Measurements from ENCODE around the gene PEDS1. TPM values are rescaled to one million over a fixed set of nuclear protein-coding genes. Genes with fewer than 3 reads are reported as not detected.

PEDS1 gene
- total RNA-seq, 2 experiments from 2014 or later, result 22.1 to 24.5 TPM

GRCh38 chr20:50194422-50194830 lies 40.9 kb upstream of the PEDS1 start:
- ATAC-seq (ENCODE audit: low read depth) (no peak), DNase-seq (no peak)
- Mint-ChIP-seq H3K4me1 (peaks cover 22% of the 10 kb centered on the region), H3K27me3 (no peaks in the 10 kb centered on the region), H3K27ac (peak overlapping the region; percentile 13), H3K4me3 (no peak overlapping the region), H3K9me3 (no peaks in the 10 kb centered on the region), H3K36me3 (peaks cover 20% of the 10 kb centered on the region)
- POLR2A ChIA-PET, result no interaction called here

DNA sequence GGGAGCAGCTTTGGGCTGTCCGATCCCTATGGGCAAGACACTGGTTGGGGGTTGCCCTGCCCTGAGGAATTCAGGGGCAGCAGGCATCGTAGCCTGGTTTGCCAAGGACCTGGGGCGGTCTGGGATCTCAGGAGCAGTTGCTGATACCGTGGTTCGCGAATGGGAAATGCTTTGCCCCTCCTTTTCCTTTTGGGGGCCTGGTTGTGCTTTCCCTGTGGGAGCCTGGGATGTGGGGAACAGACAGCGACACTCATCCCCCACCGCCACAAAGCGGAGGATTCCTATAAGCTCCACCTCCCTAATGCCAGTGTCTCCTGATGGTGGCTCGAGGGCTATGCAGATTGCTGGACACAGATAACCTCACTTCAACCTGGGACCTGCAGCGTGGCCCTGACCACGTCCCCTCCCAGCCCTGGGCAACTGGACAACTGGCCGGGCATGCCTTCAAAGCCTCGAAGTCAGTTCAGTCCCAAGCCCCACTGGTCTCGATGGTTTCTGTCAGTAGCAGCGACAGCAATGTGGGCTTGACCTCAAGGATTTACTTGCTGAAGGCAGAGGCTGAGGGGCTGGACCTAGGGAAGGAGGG lies 40.4 kb upstream of the PEDS1 start:
- Mint-ChIP-seq H3K9me3 (no peaks in the 10 kb centered on the region), H3K4me3 (peak overlapping the region; percentile 92), H3K36me3 (peaks cover 20% of the 10 kb centered on the region), H3K4me1 (peaks cover 22% of the 10 kb centered on the region), H3K27ac (peak overlapping the region; percentile 96), H3K27me3 (no peaks in the 10 kb centered on the region)
- POLR2A ChIA-PET, result no interaction called here
- ATAC-seq (ENCODE audit: low read depth) (no peak), DNase-seq (no peak)

DNA sequence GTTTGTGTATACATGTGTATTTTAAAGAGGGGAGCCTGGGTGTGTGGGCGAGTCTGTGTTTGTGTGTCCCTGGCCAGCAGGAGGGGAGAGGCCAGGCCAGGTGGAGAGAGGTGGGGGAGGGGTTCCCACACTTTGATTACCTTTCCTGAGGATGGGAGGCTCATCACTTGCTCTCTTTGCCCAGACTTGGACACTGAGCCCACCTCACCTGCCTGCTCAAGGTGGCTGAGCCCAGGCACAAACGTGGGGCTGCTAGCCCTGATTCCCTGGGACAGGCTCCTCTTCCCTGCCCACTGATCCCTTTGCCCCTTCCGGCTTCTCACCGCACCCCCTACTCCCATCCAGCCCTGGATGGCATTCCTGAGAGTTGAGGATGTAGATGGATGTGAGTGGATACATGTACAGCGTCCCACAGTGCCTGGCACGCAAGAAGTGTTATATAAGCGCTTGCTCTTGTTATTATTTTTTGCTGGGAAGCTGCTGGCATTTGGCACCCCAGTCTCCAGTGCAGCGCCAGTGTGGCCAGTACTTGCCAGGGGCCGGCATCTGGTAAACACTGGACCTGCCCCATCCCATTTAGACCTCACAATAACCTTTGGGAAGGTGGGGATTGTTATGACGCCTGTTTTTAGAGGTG lies 39.8 kb upstream of the PEDS1 start:
- Mint-ChIP-seq H3K9me3 (no peaks in the 10 kb centered on the region), H3K27me3 (no peaks in the 10 kb centered on the region), H3K4me1 (peaks cover 22% of the 10 kb centered on the region), H3K4me3 (peak overlapping the region; percentile 92), H3K27ac (peak overlapping the region; percentile 96), H3K36me3 (peaks cover 20% of the 10 kb centered on the region)
- DNase-seq, result no peak
- POLR2A ChIA-PET, result no interaction called here
- ATAC-seq (ENCODE audit: low read depth), result no peak

DNA sequence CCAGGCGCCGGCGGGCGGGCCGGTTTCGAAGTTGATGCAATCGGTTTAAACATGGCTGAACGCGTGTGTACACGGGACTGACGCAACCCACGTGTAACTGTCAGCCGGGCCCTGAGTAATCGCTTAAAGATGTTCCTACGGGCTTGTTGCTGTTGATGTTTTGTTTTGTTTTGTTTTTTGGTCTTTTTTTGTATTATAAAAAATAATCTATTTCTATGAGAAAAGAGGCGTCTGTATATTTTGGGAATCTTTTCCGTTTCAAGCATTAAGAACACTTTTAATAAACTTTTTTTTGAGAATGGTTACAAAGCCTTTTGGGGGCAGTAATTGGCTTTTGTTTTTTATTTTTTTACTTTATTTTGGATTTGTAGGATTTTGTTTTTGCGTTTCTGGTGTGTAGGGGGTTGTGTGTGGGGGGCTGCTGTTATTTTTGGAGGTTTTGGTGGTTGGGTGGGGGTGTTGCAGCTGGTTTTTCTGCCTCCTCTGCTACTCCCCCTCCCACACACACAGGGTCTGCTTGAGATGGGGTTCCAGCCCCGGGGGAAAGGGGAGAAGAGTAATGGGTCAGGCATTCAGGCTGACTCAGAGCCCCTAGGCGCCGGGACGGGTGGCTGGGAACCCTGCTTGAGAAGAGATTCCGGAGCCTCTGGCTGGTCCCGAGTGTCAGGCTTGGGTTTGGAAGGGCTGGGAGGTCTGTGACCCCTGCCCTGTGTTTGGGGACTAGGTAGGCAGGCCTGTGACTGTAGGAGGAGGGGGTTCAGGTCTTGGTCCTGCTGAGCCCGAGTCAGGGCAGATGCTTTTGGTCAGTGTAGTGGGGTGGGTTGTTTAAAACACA lies 39.1 kb upstream of the PEDS1 start:
- DNase-seq (peak; percentile 81), ATAC-seq (ENCODE audit: low read depth) (peak; percentile 38)
- POLR2A ChIA-PET, result interaction anchor here (0.5 to 2.2 kb wide), 10 partner anchors 10 to 1005 kb away, joined by 3 to 15 read pairs (median 4); partner anchors contain the start of genes PTPN1 and STAU1
- Mint-ChIP-seq H3K27ac (peak overlapping the region; percentile 96), H3K9me3 (no peaks in the 10 kb centered on the region), H3K27me3 (no peaks in the 10 kb centered on the region), H3K36me3 (peaks cover 20% of the 10 kb centered on the region), H3K4me3 (peak overlapping the region; percentile 92), H3K4me1 (peaks cover 22% of the 10 kb centered on the region)

GRCh38 chr20:50191544-50192363 lies 38.2 kb upstream of the PEDS1 start:
- Mint-ChIP-seq H3K27ac (peak overlapping the region; percentile 96), H3K27me3 (no peaks in the 10 kb centered on the region), H3K36me3 (peaks cover 17% of the 10 kb centered on the region), H3K4me3 (peak overlapping the region; percentile 92), H3K9me3 (no peaks in the 10 kb centered on the region), H3K4me1 (peaks cover 20% of the 10 kb centered on the region)
- ATAC-seq (ENCODE audit: low read depth) (peak; percentile 39), DNase-seq (peak; percentile 84)
- POLR2A ChIA-PET, result interaction anchor here (0.5 to 2.2 kb wide), 20 partner anchors 8 to 1004 kb away, joined by 3 to 15 read pairs (median 4); partner anchors contain the start of genes PTPN1 and STAU1

DNA sequence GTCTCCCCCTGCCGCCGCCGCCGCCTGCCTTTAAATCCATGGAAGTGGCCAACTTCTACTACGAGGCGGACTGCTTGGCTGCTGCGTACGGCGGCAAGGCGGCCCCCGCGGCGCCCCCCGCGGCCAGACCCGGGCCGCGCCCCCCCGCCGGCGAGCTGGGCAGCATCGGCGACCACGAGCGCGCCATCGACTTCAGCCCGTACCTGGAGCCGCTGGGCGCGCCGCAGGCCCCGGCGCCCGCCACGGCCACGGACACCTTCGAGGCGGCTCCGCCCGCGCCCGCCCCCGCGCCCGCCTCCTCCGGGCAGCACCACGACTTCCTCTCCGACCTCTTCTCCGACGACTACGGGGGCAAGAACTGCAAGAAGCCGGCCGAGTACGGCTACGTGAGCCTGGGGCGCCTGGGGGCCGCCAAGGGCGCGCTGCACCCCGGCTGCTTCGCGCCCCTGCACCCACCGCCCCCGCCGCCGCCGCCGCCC lies 37.6 kb upstream of the PEDS1 start:
- Mint-ChIP-seq H3K9me3 (no peaks in the 10 kb centered on the region), H3K27me3 (peaks cover under 1% of the 10 kb centered on the region), H3K4me3 (peak overlapping the region; percentile 73), H3K27ac (peak overlapping the region; percentile 74), H3K36me3 (peaks cover 17% of the 10 kb centered on the region), H3K4me1 (peaks cover 23% of the 10 kb centered on the region)
- POLR2A ChIA-PET, result interaction anchor here (0.7 to 2.2 kb wide), 17 partner anchors 9 to 355 kb away, joined by 3 to 15 read pairs (median 4); partner anchors contain the start of gene PTPN1
- peak; percentile 87 for DNase-seq
- ATAC-seq (ENCODE audit: low read depth), result peak; percentile 56

DNA sequence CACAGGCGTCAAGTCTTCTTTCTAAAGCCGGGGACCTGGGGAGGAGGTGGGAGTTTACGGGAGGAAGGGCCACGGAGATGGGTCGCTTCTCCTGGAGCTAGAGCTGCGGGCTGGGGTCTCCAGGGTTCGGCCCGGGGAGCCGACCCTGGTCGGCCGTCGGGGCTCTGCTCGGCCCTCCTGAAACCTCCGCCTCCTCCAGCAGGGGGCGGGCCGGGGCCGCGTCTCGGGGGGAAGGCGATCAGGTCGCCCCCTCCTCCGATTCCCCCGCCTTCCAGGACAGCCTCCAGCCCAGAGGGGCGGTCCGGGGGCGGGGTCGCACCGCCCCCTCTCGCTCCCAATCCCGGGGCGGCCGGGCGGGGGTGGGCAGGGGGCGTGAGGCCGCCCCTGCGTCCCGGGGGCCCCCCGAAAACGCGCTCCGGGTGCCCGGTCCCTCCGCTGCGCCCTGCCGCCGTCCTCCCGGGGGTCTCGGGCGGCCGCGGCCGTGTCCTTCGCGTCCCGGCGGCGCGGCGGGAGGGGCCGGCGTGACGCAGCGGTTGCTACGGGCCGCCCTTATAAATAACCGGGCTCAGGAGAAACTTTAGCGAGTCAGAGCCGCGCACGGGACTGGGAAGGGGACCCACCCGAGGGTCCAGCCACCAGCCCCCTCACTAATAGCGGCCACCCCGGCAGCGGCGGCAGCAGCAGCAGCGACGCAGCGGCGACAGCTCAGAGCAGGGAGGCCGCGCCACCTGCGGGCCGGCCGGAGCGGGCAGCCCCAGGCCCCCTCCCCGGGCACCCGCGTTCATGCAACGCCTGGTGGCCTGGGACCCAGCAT lies 36.9 kb upstream of the PEDS1 start, which contains the start of gene CEBPB:
TSS of gene CEBPB (plus strand) at position 580 of the 814 bp plus-strand sequence. CDS start at position 784, 204 bp downstream.
- H3K36me3 Mint-ChIP-seq, result peaks cover 15% of the 10 kb centered on the region
- POLR2A ChIA-PET, result interaction anchor here (0.8 to 2.2 kb wide), 12 partner anchors 9 to 273 kb away, joined by 3 to 15 read pairs (median 4); no protein-coding TSS in a partner anchor
- H3K9me3 Mint-ChIP-seq, result no peaks in the 10 kb centered on the region
- peaks cover 3% of the 10 kb centered on the region for H3K27me3 Mint-ChIP-seq
- H3K4me1 Mint-ChIP-seq, result peaks cover 23% of the 10 kb centered on the region
- DNase-seq (peak; percentile 94), ATAC-seq (ENCODE audit: low read depth) (peak; percentile 48)
- H3K4me3 Mint-ChIP-seq, result peak within 1 kb of the TSS; percentile 86
- peak within 1 kb of the TSS; percentile 91 for H3K27ac Mint-ChIP-seq

DNA sequence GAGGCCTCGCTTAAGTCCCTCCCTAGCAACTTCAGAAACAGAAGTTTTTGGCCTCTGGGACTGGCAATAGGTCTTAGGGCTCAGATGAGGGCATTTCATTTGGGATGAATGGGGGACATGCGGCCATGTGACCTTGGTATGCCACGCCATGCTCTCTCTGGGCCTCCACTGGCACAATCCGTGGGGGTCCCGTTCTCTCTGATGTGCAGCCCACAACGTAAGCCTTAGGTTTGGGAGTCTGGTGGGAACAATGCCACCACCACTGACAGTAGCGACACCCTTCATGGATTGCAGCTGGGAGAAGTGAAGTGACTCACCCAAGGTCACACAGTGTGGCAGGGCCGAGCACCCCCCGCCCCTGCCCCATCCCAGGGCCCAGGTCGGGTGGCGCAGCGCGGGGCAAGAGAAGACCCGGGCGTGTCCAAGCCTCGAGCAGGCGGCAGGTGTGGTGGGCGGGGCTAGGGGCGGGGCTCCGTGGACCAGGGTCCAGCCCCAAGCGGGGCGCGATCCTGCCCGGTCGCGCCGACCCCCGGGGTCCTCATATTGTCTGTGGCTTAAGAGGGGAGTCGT lies 36.2 kb upstream of the PEDS1 start:
- H3K4me3 Mint-ChIP-seq, result peak overlapping the region; percentile 35
- ATAC-seq (ENCODE audit: low read depth) (no peak), DNase-seq (no peak)
- POLR2A ChIA-PET, result interaction anchor here (1.4 to 1.7 kb wide), 2 partner anchors 197 to 261 kb away, joined by 3 to 7 read pairs; no protein-coding TSS in a partner anchor
- H3K9me3 Mint-ChIP-seq, result no peaks in the 10 kb centered on the region
- H3K36me3 Mint-ChIP-seq, result peaks cover 15% of the 10 kb centered on the region
- H3K4me1 Mint-ChIP-seq, result peaks cover 20% of the 10 kb centered on the region
- H3K27me3 Mint-ChIP-seq, result peaks cover 8% of the 10 kb centered on the region
- no peak overlapping the region for H3K27ac Mint-ChIP-seq

- Mint-ChIP-seq H3K4me1 (peaks cover 16% of the 10 kb centered on the region), H3K36me3 (peaks cover 15% of the 10 kb centered on the region), H3K27ac (peak overlapping the region; percentile 56), H3K9me3 (no peaks in the 10 kb centered on the region), H3K27me3 (peaks cover 13% of the 10 kb centered on the region), H3K4me3 (peak overlapping the region; percentile 25)
- ATAC-seq (ENCODE audit: low read depth) (no peak), DNase-seq (no peak)
- POLR2A ChIA-PET, result interaction anchor here (0.6 to 1.0 kb wide), 2 partner anchors 275 to 1078 kb away, joined by 3 read pairs; no protein-coding TSS in a partner anchor
Observed at GRCh38 chr20:50188879-50189680, 35.6 kb upstream of the PEDS1 start.

DNA sequence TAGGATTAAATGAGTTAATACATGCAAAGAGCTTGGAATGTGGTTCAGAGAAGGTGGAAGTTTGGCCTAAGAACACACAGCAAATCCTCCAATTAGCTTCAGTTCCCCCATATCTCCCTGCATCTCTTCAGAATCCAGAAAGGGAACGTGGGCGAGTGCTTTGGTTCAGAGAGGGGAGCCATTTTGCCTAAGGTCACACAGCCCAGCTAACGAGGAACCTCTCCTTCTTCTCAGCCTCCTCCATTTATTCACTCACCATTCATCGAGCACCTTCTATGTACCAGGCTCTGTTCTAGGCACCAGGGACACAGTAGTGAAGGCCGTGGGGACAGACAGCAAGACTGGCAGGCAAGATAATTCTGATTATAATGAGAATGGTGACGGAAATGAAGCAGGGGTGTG lies 34.8 kb upstream of the PEDS1 start:
- H3K36me3 Mint-ChIP-seq, result peaks cover 8% of the 10 kb centered on the region
- H3K9me3 Mint-ChIP-seq, result no peaks in the 10 kb centered on the region
- H3K4me1 Mint-ChIP-seq, result peaks cover 9% of the 10 kb centered on the region
- no peak overlapping the region for H3K27ac Mint-ChIP-seq
- peaks cover 17% of the 10 kb centered on the region for H3K27me3 Mint-ChIP-seq
- no peak overlapping the region for H3K4me3 Mint-ChIP-seq
- POLR2A ChIA-PET, result interaction anchor here (1.0 kb wide), 1 partner anchor 276 kb away, joined by 3 read pairs; no protein-coding TSS in a partner anchor
- ATAC-seq (ENCODE audit: low read depth), result no peak
- no peak for DNase-seq

All from activated naive CD8-positive, alpha-beta T cell treated with anti-CD3 and anti-CD28 coated beads, Interleukin-2, amount 10 ng/mL, durations not matched to agents 7 days and 5 days (primary cell).